IPS-15b (cell line): ENCODE results near the gene FABP7.

Experiments
- H3K27me3 ChIP-seq: one replicate; pipeline ENCODE4 v1.6.1; 2013; ENCODE audit warnings: low read length; ENCODE audit not compliant: control insufficient read depth, insufficient read depth
- H3K36me3 ChIP-seq: one replicate; pipeline ENCODE4 v1.6.1; 2013; ENCODE audit warnings: low read length; ENCODE audit not compliant: control insufficient read depth, insufficient read depth
- H3K4me1 ChIP-seq: one replicate; pipeline ENCODE4 v1.6.1; 2013; ENCODE audit warnings: mild to moderate bottlenecking, low read length; ENCODE audit not compliant: control insufficient read depth, insufficient read depth
- H3K4me3 ChIP-seq: one replicate; pipeline ENCODE4 v1.5.1; 2013; ENCODE audit warnings: low read depth, low read length
- H3K9ac ChIP-seq: one replicate; pipeline ENCODE4 v1.6.1; 2013; ENCODE audit warnings: low read depth, mild to moderate bottlenecking, low read length
- H3K9me3 ChIP-seq: one replicate; pipeline ENCODE4 v1.6.1; 2013; ENCODE audit warnings: mild to moderate bottlenecking, low read length; ENCODE audit not compliant: control insufficient read depth, insufficient read depth

Gene FABP7

GRCh38 chr6:122799916-122800686, 20.6 kb downstream of the FABP7 start:
- no peaks in the 10 kb centered on the region for H3K4me1 ChIP-seq
- H3K36me3 ChIP-seq: no peaks in the 10 kb centered on the region
- H3K9ac ChIP-seq: no peak overlapping the region
- no peaks in the 10 kb centered on the region for H3K9me3 ChIP-seq
- H3K27me3 ChIP-seq: no peaks in the 10 kb centered on the region
- H3K4me3 ChIP-seq: no peak overlapping the region

- Histone ChIP-seq H3K4me3 (no peak overlapping the region), H3K9me3 (no peaks in the 10 kb centered on the region), H3K27me3 (no peaks in the 10 kb centered on the region), H3K36me3 (no peaks in the 10 kb centered on the region), H3K4me1 (no peaks in the 10 kb centered on the region), H3K9ac (no peak overlapping the region)
Measured at GRCh38 chr6:122800906-122801305, 21.4 kb downstream of the FABP7 start.

DNA sequence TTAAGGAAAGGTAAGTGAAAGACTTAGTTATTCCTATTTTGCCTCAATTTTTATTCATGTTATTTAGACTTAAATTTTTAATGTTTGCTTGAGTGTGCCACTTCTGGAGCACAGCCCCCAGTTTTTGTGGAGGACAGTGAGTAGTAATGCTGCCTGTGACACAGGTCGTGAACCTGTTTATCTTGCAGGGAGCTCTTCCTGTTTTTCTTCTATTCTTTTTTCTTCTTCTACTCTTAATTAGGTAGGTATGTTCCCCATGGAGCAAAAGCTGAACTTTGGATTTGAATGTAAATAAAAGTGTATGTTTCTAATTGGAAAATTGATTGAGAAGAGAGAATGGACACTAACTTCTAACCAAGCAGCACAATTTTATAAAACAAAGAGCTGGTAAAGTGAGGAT, 21.9 kb downstream of the FABP7 start:
- H3K4me1 ChIP-seq: no peaks in the 10 kb centered on the region
- no peak overlapping the region for H3K9ac ChIP-seq
- H3K27me3 ChIP-seq: no peaks in the 10 kb centered on the region
- no peaks in the 10 kb centered on the region for H3K36me3 ChIP-seq
- no peaks in the 10 kb centered on the region for H3K9me3 ChIP-seq
- H3K4me3 ChIP-seq: no peak overlapping the region

DNA sequence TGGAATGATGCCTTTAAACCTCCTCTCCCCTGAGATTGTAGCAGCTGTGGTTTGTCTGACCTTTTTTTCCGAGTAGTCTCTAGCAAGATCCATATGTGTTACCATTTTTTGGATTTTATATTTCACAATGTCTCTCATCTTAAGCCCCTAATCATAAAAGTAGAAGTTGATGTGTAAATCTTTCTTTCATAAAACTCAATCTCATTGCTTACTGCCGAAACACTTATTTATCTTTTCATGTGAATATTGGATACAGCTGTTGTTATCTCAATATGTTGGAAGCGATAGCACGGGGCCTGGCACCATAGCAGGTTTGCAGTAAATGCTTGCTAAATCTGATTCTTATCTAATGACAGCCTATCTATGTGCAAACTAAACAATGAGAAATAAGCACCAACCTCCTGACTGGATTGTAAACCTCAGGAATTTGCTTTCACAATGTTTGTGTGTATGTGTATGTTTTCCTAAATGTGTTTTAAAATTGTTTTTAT, 23.7 kb downstream of the FABP7 start:
- Histone ChIP-seq H3K4me1 (no peaks in the 10 kb centered on the region), H3K9me3 (no peaks in the 10 kb centered on the region), H3K4me3 (no peak overlapping the region), H3K9ac (no peak overlapping the region), H3K27me3 (no peaks in the 10 kb centered on the region), H3K36me3 (no peaks in the 10 kb centered on the region)

DNA sequence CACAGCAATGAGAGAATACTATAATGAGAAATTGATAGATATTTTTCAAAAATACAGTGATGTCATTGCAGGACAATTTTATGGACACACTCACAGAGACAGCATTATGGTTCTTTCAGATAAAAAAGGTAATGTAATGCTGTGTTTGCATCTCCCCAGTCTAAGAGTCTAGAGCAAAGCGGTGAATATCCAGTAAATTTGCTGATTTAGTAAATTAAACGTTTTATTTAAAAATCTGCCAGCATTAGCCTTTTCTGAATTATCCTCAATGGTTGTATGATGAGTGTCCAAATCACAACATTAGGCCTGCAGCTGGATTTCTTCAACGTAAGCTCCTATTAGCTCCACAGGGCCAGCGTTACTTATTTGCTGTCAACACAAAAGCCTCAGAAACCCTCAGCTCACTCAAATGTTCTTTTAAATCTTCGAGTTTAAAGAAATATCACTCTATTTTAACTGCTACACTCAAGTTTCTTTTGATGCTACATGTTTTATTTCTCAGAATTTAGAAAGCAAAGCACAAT, 25.5 kb downstream of the FABP7 start:
- no peak overlapping the region for H3K9ac ChIP-seq
- no peaks in the 10 kb centered on the region for H3K27me3 ChIP-seq
- H3K9me3 ChIP-seq: no peaks in the 10 kb centered on the region
- no peaks in the 10 kb centered on the region for H3K36me3 ChIP-seq
- H3K4me1 ChIP-seq: no peaks in the 10 kb centered on the region
- H3K4me3 ChIP-seq: no peak overlapping the region

GRCh38 chr6:122806291-122806690, 26.8 kb downstream of the FABP7 start:
- Histone ChIP-seq H3K27me3 (no peaks in the 10 kb centered on the region), H3K4me1 (no peaks in the 10 kb centered on the region), H3K9me3 (no peaks in the 10 kb centered on the region), H3K36me3 (no peaks in the 10 kb centered on the region), H3K4me3 (no peak overlapping the region), H3K9ac (no peak overlapping the region)

GRCh38 chr6:122808121-122808885, 28.8 kb downstream of the FABP7 start:
- Histone ChIP-seq H3K9ac (no peak overlapping the region), H3K4me1 (no peaks in the 10 kb centered on the region)

DNA sequence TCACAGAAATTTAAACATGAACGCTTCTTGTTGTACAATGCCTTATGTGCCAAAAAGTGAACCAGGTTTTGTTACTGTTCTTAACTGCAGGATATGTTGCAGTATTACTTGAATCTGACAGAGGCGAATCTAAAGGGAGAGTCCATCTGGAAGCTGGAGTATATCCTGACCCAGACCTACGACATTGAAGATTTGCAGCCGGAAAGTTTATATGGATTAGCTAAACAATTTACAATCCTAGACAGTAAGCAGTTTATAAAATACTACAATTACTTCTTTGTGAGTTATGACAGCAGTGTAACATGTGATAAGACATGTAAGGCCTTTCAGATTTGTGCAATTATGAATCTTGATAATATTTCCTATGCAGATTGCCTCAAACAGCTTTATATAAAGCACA, 29.5 kb downstream of the FABP7 start:
- Histone ChIP-seq H3K4me1 (no peaks in the 10 kb centered on the region), H3K4me3 (no peak overlapping the region), H3K9ac (no peak overlapping the region), H3K27me3 (no peaks in the 10 kb centered on the region), H3K36me3 (no peaks in the 10 kb centered on the region), H3K9me3 (no peaks in the 10 kb centered on the region)

More at GRCh38 chr6:122808121-122808885, 28.8 kb downstream of the FABP7 start:
- Histone ChIP-seq H3K4me3 (no peak overlapping the region), H3K9me3 (no peaks in the 10 kb centered on the region), H3K27me3 (no peaks in the 10 kb centered on the region), H3K36me3 (no peaks in the 10 kb centered on the region)

- no peaks in the 10 kb centered on the region for H3K36me3 ChIP-seq
- no peak overlapping the region for H3K9ac ChIP-seq
- H3K27me3 ChIP-seq: no peaks in the 10 kb centered on the region
- H3K4me1 ChIP-seq: no peaks in the 10 kb centered on the region
- H3K4me3 ChIP-seq: no peak overlapping the region
- no peaks in the 10 kb centered on the region for H3K9me3 ChIP-seq
Measured at GRCh38 chr6:122809691-122810090, 30.2 kb downstream of the FABP7 start.

GRCh38 chr6:122810189-122810588, 30.7 kb downstream of the FABP7 start:
- no peaks in the 10 kb centered on the region for H3K4me1 ChIP-seq
- H3K36me3 ChIP-seq: no peaks in the 10 kb centered on the region
- no peak overlapping the region for H3K4me3 ChIP-seq
- H3K27me3 ChIP-seq: no peaks in the 10 kb centered on the region
- no peaks in the 10 kb centered on the region for H3K9me3 ChIP-seq
- H3K9ac ChIP-seq: no peak overlapping the region

GRCh38 chr6:122817358-122817757, 37.8 kb downstream of the FABP7 start:
- Histone ChIP-seq H3K4me1 (peaks cover 5% of the 10 kb centered on the region), H3K27me3 (no peaks in the 10 kb centered on the region), H3K36me3 (no peaks in the 10 kb centered on the region), H3K9ac (no peak overlapping the region), H3K4me3 (no peak overlapping the region), H3K9me3 (no peaks in the 10 kb centered on the region)

- Histone ChIP-seq H3K9ac (no peak overlapping the region), H3K27me3 (no peaks in the 10 kb centered on the region), H3K4me3 (no peak overlapping the region), H3K4me1 (peaks cover 5% of the 10 kb centered on the region), H3K9me3 (no peaks in the 10 kb centered on the region), H3K36me3 (no peaks in the 10 kb centered on the region)
Measured at GRCh38 chr6:122817766-122818165, 38.2 kb downstream of the FABP7 start.
